ENCODE measurements around the gene ELF2.
A peak's percentile ranks its signal among the peaks of the same experiment; 100 is the strongest.
"Not testable (repeated sequence)": the region's sequence is repeated elsewhere in the genome, so short reads cannot be mapped to it uniquely, and the experiment has no call there.

Gene ELF2

DNA sequence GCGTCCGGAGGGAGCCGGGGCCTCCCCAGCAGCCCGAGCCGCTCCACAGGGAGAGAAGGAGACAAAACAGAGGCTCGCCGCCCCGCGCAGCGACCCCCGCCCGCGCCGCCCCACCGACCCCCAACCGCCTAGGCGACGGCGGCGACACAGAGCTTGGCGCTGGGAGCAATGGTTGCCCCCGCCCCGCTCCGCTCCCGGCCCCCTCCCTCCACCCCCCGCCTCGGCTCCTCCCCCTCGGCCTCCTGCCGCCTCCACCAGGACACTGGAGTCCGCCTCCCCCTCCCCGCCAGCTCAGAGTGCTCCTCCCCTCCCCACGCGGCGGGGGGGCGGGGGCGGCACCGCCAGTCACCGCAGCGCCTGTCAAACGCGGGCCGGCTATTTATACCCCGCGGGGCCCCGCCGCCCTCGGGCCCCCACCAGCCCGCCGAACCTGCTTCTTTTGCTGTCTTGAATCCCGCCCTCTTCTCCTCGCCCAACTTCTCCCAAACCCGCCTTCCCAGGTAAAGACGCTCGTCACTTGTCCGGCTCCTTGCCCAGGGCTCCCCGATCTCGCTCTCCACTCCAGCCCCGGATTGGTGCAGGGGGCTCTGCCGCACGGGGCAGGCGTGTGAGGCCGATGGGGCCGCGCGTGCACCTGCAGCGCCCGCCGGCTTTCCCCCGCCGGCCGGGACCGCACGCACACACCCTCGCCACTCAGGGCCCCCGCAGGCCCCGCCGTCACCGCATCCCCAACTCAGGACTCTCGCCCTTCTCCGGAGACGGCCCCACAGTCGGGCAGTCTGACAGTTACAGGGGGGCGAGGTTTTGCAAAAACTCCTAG, at the start of gene ELF2:
TSS of gene ELF2 (minus strand) at position 170 of the 820 bp plus-strand sequence. CDS start 39,517 bp downstream, outside the sequence.
- DNase-seq = peak; percentile 82

GRCh38 chr4:139223682-139224317, 46.8 kb upstream of the ELF2 start:
- DNase-seq = no peak

DNA sequence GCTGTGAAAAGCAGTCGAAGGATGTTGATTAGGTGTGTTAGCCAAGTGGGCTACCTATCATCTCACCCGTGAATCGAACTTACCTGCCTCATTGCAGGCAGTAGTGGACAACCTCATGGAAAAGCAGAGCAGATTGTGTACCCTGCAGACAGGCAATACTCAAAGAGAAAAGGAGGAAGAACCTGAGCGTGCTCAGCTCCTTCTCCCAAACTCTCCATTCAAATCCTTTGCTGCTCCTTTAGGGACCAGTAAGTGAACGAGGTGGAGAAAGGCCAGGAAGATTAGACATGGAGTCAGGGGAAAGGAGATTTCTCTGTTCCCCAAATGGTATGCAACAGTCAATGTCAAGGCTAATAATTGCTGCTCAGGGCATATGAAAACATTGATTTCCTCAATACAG, 45.2 kb upstream of the ELF2 start:
- DNase-seq = no peak

DNA sequence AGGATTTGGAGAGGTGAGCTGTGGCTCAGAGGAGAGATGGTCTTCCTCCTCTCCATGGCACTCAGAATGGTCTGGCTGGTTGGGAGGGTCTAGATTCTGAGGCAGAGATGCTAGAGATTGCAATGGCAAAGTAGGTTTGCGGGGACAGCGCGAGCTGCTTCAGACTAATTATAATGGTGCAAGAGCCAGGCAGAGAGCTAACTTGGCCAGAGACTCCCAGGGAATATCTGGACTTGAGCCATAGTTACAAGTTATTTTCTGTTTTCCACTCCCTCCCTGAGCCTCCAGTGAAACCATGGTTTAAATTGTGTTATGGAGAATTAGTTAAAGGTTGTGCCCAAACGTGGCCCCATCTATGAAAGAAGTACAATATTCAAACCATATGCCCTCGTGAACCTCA, 44.7 kb upstream of the ELF2 start:
- DNase-seq = no peak

- no peak for DNase-seq
These were observed 42.5 kb upstream of the ELF2 start for GRCh38 chr4:139219450-139220055.

DNA sequence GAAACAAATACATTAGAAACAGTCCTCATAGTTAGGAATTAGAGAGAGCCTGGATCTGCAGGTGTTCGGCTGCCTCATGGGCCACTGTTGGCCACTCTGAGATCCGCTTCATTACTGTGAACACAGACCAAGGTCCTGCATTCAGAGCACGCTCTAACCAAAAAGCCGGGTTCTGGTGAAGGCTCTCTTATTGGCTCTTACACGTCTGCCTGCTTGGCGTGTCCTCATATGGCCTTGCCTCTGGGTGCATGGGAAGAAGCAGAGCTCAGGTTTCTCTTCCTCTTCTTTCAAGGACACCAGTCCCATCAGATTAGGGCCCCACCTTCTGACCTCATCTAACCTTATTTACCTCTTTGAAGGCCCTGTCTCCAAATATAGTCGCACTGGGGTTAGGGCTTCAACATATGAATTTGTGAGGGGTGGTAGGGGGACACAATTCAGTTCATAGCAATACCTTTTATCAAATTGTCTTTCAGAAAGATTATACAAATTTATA, 37.1 kb upstream of the ELF2 start:
- no peak for DNase-seq

DNA sequence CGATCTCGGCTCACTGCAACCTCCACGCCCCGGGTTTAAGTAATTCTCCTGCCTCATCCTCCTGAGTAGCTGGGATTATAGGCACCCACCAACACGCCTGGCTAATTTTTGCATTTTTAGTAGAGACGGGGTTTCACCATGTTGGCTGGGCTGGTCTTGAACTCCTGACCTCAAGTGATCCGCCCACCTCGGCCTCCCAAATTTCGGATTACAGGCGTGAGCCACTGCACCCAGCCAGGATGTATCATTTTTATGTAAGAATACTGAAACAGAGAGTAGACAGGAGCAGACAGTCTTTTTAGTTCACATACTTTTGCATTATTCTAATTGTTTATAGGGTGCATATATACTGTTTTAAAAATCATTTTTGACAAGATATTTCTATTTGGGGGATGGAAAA, 36.6 kb upstream of the ELF2 start:
- not testable (repeated sequence) for DNase-seq

- no peak for DNase-seq
These were observed 35.9 kb upstream of the ELF2 start for GRCh38 chr4:139212900-139213299.

GRCh38 chr4:139210486-139210885, 33.5 kb upstream of the ELF2 start:
- no peak for DNase-seq

- no peak for DNase-seq
These were observed 32.5 kb upstream of the ELF2 start for GRCh38 chr4:139209470-139210063.

GRCh38 chr4:139208404-139208945, 31.5 kb upstream of the ELF2 start:
- DNase-seq = no peak

DNA sequence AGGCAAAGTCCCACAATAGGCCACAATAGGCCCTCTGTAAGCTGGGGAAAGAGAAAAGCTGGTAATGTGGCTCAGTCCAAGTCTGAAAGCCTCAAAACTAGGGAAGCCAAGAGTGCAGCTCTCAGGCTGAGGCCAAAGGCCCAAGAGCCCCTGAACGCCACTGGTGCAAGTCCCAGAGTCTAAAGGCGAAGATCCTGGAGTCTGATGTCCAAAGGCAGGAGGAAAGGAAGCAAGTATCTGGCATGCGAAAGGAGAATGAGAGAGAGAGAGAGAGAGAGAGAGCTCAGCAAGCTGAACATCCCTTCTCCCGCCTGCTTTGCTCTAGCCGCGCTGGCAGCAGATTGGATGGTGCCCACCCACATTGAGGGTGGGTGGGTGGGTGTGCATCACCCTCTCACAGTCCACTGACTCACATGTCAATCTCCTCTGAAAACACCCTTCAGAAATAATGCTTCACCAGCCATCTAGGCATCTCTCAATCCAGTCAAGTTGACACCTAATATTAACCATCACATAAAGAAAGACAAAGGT, 30.9 kb upstream of the ELF2 start:
- DNase-seq = no peak

DNA sequence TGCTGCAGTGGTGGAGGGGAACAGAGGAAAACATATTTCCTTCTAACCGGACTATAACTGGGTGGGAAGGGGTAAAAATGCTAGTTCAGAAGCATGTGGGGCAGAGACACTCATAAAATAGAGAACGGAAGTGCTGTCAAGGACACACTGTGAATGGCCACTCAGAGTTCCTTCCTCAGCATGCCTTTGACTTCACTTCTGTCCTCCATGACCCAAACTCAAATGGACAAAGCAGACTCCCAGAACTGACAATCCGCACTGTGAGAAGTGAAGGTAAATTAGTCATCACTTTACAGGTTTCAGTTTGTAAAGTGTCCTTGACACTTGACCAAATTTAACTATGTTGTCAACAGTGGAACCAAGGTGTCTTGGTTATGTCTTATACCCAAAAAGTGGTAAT, 30.2 kb upstream of the ELF2 start:
- no peak for DNase-seq

GRCh38 chr4:139202991-139203390, 26.0 kb upstream of the ELF2 start:
- no peak for DNase-seq

DNA sequence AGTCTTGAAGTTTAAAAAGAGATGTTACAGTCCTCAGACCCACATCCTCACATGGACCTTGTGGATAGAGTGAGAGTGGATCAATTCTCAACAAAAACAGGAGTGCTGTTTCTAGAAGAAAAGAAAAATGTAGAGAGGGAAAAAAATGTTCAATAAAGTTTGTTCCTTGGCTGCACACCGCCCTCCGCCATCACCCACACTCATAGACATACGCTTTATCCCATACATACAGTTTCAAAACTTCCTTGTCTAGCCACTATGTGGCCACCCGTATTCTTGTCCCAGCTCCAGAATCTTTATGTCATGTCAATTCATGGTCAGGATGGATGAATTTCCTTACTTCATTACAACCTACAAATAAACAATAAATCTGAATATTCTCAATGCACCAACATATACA, 23.5 kb upstream of the ELF2 start:
- no peak for DNase-seq

- no peak for DNase-seq
These were observed 23.1 kb upstream of the ELF2 start for GRCh38 chr4:139200102-139200501.

DNA sequence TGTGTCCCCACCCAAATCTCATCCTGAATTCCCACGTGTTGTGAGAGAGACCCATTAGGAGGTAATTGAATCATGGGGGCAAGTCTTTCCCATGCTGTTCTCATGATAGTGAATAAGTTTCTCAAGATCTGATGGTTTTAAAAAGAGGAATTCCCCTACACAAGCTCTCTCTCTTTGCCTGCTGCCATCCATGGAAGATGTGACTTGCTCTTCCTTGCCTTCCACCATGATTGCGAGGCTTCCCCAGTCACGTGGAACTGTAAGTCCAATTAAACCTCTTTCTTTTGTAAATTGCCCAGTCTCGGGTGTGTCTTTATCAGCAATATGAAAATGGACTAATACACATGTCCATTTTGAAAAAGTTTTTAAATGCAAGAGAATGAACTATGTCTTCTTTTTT, 20.2 kb upstream of the ELF2 start:
- DNase-seq = not testable (repeated sequence)

DNA sequence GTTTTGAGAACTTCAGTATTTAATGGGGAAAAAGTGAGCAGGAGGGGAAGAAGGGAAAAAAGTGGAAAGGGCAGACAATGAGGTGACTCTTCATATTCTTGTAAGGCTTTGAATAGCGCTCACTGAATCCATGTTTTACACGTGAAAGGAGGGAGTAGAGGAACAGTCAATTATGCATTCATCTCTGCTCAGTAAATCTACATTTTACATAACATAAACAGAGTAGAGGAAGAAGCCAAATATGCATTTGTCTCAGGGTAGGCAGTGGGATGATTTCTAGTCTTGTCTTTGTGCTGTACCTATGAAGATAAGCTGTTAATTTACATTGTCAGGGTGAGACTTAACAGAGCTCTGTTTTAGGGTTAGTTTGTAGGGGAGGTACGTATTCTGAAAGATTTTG, 19.4 kb upstream of the ELF2 start:
- no peak for DNase-seq

DNA sequence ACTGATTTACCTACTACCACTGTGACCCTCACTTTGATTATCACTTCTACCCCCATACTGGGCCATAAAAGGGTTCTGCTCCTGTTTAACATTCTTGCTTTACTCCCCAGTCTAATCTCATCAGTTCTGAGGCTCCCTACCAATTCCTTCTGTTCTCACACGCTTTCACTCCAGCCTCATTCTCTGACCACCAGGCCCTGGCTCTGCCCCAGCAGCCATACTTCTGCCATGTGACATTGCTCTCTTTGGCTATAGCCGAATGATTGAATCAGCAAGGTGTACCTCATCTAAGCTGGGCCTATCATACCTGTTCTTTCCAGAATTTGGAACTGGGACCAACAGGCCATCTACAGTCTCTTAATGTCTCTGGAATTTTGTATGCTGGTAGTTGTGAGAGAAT, 14.4 kb upstream of the ELF2 start:
- DNase-seq = no peak

GRCh38 chr4:139189972-139190371, 13.0 kb upstream of the ELF2 start:
- DNase-seq = no peak

- no peak for DNase-seq
These were observed 12.4 kb upstream of the ELF2 start for GRCh38 chr4:139189417-139189749.

GRCh38 chr4:139188648-139189416, 11.8 kb upstream of the ELF2 start:
- DNase-seq = no peak
